Measurements from ENCODE around the gene MYORG.

DNA sequence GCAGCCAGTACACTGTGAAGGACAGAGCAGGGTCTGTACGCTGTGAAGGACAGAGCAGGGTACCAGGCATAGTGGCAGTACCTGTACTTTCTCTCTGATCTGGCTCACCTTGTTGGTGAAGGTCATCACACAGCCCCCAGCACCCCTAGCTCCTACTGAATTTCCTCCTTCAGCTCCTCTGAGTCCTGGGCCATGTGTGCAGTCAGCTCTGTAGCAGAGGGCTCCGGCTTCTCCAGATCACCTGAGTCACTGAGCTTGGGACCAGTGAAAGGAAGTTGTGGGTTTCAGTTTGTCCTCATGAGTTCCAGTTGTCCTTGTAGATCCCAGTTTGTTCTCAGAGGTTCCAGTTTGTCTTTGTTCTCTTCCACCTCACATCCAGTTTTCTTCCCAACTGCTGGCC is 41.8 kb downstream of the MYORG start:
- TF ChIP-seq, protein P1, sequence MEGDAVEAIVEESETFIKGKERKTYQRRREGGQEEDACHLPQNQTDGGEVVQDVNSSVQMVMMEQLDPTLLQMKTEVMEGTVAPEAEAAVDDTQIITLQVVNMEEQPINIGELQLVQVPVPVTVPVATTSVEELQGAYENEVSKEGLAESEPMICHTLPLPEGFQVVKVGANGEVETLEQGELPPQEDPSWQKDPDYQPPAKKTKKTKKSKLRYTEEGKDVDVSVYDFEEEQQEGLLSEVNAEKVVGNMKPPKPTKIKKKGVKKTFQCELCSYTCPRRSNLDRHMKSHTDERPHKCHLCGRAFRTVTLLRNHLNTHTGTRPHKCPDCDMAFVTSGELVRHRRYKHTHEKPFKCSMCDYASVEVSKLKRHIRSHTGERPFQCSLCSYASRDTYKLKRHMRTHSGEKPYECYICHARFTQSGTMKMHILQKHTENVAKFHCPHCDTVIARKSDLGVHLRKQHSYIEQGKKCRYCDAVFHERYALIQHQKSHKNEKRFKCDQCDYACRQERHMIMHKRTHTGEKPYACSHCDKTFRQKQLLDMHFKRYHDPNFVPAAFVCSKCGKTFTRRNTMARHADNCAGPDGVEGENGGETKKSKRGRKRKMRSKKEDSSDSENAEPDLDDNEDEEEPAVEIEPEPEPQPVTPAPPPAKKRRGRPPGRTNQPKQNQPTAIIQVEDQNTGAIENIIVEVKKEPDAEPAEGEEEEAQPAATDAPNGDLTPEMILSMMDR (conservative IDR thresholded peaks at IDR 0.05), result no peak
- no peak for TF ChIP-seq EZH2 (IDR thresholded peaks at IDR 0.05; ENCODE audit: low read depth)

All from PC-9 (cell line).